HG03280 (cell line): ENCODE results near the gene ARGLU1.

Experiments used
- ATAC-seq: cut with Tn5 transposase; IDR thresholded peaks from one replicate; pipeline ENCODE4 v1.9.1; 2021; ENCODE audit warnings: mild to moderate bottlenecking, moderate library complexity; ENCODE audit not compliant: unreplicated experiment

ARGLU1 gene

GRCh38 chr13:106503730-106504453, 64.0 kb downstream of the ARGLU1 start:
- no peak for ATAC-seq

GRCh38 chr13:106503272-106503671, 64.7 kb downstream of the ARGLU1 start:
- no peak for ATAC-seq

- ATAC-seq: no peak
Measured at GRCh38 chr13:106500445-106500844, 67.5 kb downstream of the ARGLU1 start.

GRCh38 chr13:106499896-106500295, 68.0 kb downstream of the ARGLU1 start:
- no peak for ATAC-seq

GRCh38 chr13:106499113-106499512, 68.8 kb downstream of the ARGLU1 start:
- no peak for ATAC-seq

- ATAC-seq: no peak
Measured at GRCh38 chr13:106498571-106498970, 69.4 kb downstream of the ARGLU1 start.

- no peak for ATAC-seq
Measured at GRCh38 chr13:106498158-106498557, 69.8 kb downstream of the ARGLU1 start.

- no peak for ATAC-seq
Measured at GRCh38 chr13:106497079-106497478, 70.9 kb downstream of the ARGLU1 start.

- ATAC-seq: no peak
Measured at GRCh38 chr13:106496072-106496997, 71.6 kb downstream of the ARGLU1 start.

GRCh38 chr13:106494936-106495335, 73.0 kb downstream of the ARGLU1 start:
- no peak for ATAC-seq

- no peak for ATAC-seq
Measured at GRCh38 chr13:106494506-106494905, 73.4 kb downstream of the ARGLU1 start.

GRCh38 chr13:106493533-106494220, 74.3 kb downstream of the ARGLU1 start:
- no peak for ATAC-seq

- no peak for ATAC-seq
Measured at GRCh38 chr13:106492588-106493475, 75.1 kb downstream of the ARGLU1 start.

GRCh38 chr13:106491928-106492587, 75.9 kb downstream of the ARGLU1 start:
- no peak for ATAC-seq
